Chondrocyte (in vitro differentiated cells): ENCODE results near the gene ADRA2C. TPM values are rescaled to one million over a fixed set of nuclear protein-coding genes. Genes with fewer than 3 reads are reported as not detected.

ENCODE experiments used
- DNase-seq: peaks from one replicate; pipeline ENCODE4 v3.0.0; 2021; ENCODE audit warnings: mixed read lengths, low spot score
- H3K27ac Mint-ChIP-seq: one replicate; pipeline ENCODE4 v1.8.0; 2021; ENCODE audit warnings: mild to moderate bottlenecking, moderate library complexity, mixed read lengths; ENCODE audit not compliant: unreplicated experiment
- H3K27me3 Mint-ChIP-seq: 2 replicates; pipeline ENCODE4 v1.8.0; 2021; ENCODE audit warnings: low read depth, mixed read lengths
- H3K36me3 Mint-ChIP-seq: 2 replicates; pipeline ENCODE4 v1.8.0; 2021; ENCODE audit warnings: low read depth, mixed read lengths
- H3K4me1 Mint-ChIP-seq: 2 replicates; pipeline ENCODE4 v1.8.0; 2021; ENCODE audit warnings: low read depth, mild to moderate bottlenecking, mixed read lengths
- H3K4me3 Mint-ChIP-seq: one replicate; pipeline ENCODE4 v1.8.0; 2021; ENCODE audit warnings: mild to moderate bottlenecking, moderate library complexity, mixed read lengths; ENCODE audit not compliant: unreplicated experiment
- H3K9me3 Mint-ChIP-seq: 2 replicates; pipeline ENCODE4 v1.8.0; 2021; ENCODE audit warnings: low read depth, mixed read lengths
- total RNA-seq: library from RNA; stranded (reverse); gene quantifications from 3 replicates; pipeline ENCODE4 v1.2.1, GENCODE V29; 2021
- TF ChIP-seq, protein P1 (sequence below): fragments of 200-600 bp; sonication (generic); IDR thresholded peaks from 2 replicates; pipeline ENCODE4 v1.5.0; 2021; ENCODE audit warnings: antibody characterized with exemption, mild to moderate bottlenecking, moderate library complexity

ADRA2C gene
- total RNA-seq, 1 donor from 2014 or later = 1.6 TPM

DNA sequence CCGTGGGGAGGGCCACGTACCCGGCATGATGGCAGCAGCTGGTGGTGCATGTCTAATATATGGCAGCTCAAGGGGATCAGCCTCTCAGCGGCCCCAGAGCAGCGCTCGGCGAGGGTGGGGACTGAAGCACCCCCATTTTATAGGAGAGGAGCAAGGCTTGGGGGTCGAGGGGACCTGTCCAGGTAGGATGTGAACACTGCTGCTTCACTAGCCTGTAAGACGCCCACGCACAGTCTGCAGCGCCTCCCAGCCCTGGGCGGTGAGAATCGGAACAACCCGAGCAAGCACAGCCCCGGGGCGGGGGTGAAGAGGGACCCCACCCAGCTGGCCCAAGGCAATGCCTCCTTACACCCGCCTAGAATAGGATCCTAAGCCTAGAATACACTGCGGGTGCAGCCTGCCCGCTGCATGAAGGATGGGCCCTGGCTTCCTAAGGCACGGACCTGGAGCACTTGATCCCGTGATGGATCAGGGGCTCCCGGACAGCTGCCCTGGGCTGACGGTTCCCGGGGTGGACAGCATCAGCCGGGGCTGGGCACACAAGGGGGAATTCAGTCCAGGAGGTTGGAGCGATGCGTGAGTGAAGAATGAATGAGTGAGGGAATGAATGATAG, 17.6 kb downstream of the ADRA2C start:
- Mint-ChIP-seq H3K27me3 (peaks cover 17% of the 10 kb centered on the region), H3K4me1 (no peaks in the 10 kb centered on the region), H3K4me3 (no peak overlapping the region), H3K36me3 (no peaks in the 10 kb centered on the region), H3K9me3 (no peaks in the 10 kb centered on the region), H3K27ac (no peak overlapping the region)
- TF ChIP-seq, protein P1, sequence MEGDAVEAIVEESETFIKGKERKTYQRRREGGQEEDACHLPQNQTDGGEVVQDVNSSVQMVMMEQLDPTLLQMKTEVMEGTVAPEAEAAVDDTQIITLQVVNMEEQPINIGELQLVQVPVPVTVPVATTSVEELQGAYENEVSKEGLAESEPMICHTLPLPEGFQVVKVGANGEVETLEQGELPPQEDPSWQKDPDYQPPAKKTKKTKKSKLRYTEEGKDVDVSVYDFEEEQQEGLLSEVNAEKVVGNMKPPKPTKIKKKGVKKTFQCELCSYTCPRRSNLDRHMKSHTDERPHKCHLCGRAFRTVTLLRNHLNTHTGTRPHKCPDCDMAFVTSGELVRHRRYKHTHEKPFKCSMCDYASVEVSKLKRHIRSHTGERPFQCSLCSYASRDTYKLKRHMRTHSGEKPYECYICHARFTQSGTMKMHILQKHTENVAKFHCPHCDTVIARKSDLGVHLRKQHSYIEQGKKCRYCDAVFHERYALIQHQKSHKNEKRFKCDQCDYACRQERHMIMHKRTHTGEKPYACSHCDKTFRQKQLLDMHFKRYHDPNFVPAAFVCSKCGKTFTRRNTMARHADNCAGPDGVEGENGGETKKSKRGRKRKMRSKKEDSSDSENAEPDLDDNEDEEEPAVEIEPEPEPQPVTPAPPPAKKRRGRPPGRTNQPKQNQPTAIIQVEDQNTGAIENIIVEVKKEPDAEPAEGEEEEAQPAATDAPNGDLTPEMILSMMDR = peak; percentile 66
- no peak for DNase-seq

DNA sequence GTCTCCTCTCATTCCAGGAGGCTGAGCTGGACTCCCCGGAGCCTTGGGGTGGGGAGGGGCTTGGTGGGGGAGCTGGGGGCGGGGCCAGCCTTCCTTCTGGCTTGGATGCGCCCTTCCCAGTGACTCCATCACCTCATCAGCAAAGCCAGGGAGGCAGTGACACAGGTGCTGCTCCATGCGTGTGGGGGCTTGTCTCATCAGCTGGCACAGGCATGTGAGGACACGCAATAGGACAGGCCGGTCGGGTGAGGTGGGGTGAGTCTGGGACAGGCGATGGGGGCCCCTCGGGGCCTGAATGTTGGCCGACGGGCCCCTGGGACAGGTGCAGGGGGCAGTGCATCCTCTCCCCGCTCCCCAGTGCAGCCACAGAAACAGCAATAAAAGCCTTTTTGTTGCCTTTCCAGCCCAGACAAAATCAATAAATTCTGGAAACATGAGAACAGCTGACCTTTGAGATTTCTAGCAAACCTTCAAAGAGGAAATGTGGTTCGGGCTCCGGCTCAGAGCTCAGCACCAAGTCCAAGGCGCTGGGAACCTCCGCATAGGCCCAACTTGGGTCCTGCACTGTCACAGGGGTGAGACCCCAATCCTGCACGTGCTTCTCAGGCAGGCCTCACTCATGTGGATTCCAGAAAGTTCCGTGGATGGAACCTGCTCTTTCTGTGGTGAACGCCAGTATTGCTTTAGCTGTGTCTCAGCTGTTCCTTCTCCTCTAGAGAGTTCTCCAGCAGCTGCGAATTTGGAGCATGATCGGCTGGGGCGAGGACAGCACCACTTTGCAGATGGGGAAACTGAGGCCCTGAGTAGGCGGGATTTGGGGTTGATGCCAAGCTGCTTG, 18.5 kb downstream of the ADRA2C start:
- Mint-ChIP-seq H3K27ac (no peak overlapping the region), H3K27me3 (peaks cover 17% of the 10 kb centered on the region), H3K4me3 (no peak overlapping the region), H3K4me1 (no peaks in the 10 kb centered on the region), H3K9me3 (no peaks in the 10 kb centered on the region), H3K36me3 (no peaks in the 10 kb centered on the region)
- TF ChIP-seq, protein P1 = no peak
- DNase-seq = no peak

DNA sequence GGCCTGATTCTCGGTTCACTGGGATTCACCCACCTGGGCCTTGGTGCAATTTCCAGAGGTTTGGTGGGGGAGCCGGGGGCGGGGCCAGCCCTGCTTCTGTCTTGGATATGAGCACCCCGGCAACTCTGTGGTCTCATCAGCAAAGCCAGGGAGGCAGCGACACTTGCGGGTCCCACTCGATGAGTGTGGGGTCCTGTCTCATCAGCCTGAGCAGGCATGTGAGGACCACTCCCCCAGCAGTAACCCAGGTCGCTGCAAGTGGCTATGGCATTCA, 19.0 kb downstream of the ADRA2C start:
- Mint-ChIP-seq H3K9me3 (no peaks in the 10 kb centered on the region), H3K36me3 (no peaks in the 10 kb centered on the region), H3K27ac (no peak overlapping the region), H3K4me1 (no peaks in the 10 kb centered on the region), H3K27me3 (peaks cover 19% of the 10 kb centered on the region), H3K4me3 (no peak overlapping the region)
- DNase-seq = no peak
- TF ChIP-seq, protein P1 = no peak

DNA sequence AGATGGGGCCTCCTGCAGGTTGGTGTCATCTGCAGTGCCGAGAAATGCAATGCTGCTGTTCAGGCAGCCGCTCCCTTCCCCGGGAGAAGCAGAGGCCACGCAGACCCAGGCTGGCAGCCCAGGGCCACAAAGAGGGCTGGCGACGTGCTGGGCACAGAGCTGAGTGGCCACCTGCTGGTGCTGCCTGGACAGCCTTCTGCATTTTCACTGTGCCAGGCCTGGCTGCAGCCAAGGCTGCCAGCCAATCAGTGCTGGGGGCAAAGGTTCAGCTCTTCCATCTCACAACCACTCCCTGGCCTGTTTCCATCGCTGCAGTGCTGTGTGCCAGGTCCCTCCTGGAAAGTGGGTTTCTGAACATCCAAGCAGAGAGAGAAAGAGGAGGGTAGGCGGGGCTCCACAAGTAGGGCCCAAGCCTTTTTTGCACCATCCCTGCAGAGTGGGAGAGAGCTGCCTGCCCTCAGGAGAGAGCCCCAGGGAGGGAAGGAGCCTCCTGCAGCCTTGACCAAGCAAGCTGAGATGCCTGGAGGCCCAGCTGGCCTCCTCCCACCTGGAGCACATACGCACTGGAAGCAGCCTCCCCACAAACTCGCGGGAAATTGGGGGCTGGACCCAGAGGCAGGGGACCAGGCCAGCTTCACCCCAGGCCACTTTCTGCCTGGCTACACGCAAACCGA, 20.1 kb downstream of the ADRA2C start:
- H3K36me3 Mint-ChIP-seq = no peaks in the 10 kb centered on the region
- H3K27ac Mint-ChIP-seq = no peak overlapping the region
- DNase-seq = no peak
- H3K27me3 Mint-ChIP-seq = peaks cover 26% of the 10 kb centered on the region
- no peaks in the 10 kb centered on the region for H3K9me3 Mint-ChIP-seq
- H3K4me3 Mint-ChIP-seq = no peak overlapping the region
- TF ChIP-seq, protein P1 = peak; percentile 21
- no peaks in the 10 kb centered on the region for H3K4me1 Mint-ChIP-seq

DNA sequence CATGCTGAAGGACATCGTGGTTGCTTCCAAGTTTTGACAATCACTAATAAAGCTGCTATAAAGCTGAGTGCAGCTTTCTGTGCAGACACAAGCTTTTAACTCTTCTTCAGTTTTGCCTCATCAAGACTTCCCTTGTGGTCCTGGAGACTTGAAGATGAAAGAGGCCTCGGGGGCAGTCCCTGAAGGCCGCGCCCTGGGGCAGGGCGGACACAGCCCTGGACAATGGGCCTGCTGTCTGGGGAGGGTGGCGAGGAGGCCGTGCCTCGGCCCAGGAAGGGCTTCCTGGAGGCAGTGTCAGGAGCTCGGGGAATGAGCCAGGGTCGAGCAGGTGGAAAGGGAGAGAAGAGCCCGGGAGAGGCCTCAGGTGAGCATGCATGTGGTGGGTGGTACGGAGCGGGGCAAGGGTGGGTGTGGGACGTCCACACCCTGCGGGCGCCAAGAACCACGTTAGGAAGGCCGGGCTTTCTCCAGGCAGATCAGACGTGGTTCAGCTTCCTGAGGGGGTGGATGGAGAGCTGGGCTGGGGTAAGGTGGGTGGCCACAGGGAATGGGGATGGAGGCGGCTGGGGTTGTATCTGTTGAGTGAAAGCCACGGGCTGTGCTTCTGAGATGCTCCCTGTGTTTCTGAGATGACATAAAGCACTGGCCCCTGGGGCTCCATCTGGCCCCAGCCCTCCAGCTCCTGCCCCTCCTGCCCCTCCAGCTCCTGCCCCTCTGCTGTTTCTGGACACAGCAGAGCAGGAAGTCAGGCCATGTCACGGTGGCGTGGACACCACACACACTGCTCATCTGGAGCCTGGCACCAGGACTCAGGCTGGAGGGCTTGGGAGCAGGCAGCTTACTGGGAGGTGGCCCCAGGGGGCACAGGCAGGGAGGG, 21.5 kb downstream of the ADRA2C start:
- H3K4me1 Mint-ChIP-seq = no peaks in the 10 kb centered on the region
- no peak for DNase-seq
- peaks cover 26% of the 10 kb centered on the region for H3K27me3 Mint-ChIP-seq
- TF ChIP-seq, protein P1 = no peak
- H3K36me3 Mint-ChIP-seq = no peaks in the 10 kb centered on the region
- no peaks in the 10 kb centered on the region for H3K9me3 Mint-ChIP-seq
- no peak overlapping the region for H3K4me3 Mint-ChIP-seq
- H3K27ac Mint-ChIP-seq = no peak overlapping the region
